ENCODE results near the gene PRSS8.

DNA sequence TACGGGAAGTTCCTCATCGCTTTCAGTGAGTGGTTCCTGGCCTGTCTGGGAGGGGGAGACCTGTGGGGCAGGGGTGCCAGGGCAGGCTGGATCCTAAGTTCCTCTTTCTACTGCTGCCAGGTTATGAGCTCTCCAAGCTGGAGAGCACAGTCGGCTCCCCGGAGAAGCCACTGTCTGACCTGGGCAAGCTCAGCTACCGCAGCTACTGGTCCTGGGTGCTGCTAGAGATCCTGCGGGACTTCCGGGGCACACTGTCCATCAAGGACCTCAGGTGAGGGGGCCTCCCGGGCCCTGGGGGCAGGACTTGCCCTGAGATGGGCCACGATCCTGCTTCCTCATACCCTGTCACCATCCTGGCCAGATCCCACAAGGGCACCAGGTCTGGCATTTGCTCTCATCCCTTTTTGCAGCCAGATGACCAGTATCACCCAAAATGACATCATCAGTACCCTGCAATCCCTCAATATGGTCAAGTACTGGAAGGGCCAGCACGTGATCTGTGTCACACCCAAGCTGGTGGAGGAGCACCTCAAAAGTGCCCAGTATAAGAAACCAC is 5.1 kb downstream of the PRSS8 start:
- TF ChIP-seq CTCF (IDR thresholded peaks at IDR 0.05) (no peak), POLR2A (IDR thresholded peaks at IDR 0.05) (no peak)
